ENCODE data around the gene CTF1. TPM values are rescaled to one million over a fixed set of nuclear protein-coding genes. Genes with fewer than 3 reads are reported as not detected.

The CTF1 gene
- total and polyA plus RNA-seq, 4 donors = 3.3 to 9.8 (median 5.2) TPM

DNA sequence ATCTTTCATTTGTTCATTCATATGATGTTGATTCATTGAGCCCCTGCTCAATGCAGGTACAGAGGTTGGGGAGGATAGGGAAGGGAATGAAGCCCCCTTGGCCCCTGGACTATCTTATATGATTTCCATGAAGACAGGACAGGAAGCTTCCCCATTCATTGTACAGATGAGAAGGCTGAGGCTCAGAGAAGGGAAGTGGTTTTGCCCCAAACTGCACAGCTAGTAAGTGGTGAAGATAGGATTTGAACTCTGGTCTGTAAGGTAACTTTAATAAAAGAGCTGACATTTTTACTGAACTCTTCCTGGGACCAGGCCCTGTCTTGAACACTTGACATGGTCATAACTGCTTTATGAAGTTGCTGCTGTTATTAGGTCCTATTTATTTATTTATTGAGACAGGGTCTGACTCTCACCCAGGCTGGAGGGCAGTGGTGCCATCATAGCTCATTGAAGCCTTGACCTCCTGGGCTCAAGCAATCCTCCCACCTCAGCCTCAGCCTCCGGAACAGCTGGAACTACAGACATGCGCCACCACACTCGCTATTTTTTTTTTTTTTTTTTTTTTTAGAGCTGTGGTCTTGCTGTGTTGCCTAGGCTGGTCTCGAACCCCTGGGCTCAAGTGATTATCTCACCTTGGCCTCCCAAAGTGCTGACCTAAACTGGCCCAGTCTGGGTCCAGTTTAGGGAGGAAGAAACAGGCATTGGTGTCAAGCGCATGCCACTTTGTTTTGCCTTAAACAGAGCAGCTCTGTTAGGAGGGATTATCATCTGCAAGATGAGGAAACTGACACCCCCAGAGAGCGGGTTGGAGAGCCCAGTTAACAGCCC lies 5.0 kb downstream of the CTF1 start:
- H3K4me3 ChIP-seq = peak overlapping the region; percentile 62
- no peaks in the 10 kb centered on the region for H3K27me3 ChIP-seq (ENCODE audit: control insufficient read depth in 3 of 3, insufficient read depth in 3 of 3, low read length in 2 of 3)
- H3K36me3 ChIP-seq (ENCODE audit: control insufficient read depth in 4 of 4, insufficient read depth in 4 of 4, low read length in 4 of 4) = no peaks in the 10 kb centered on the region
- no peak for ATAC-seq (ENCODE audit: insufficient read depth, low FRiP score)
- 25 to 28% methylated on average over 5 to 6 of the region's 6 CpGs for WGBS, 2 donors
- no peaks in the 10 kb centered on the region for H3K9me3 ChIP-seq (ENCODE audit: control insufficient read depth in 4 of 4, insufficient read depth in 3 of 4, low read length in 3 of 4)
- H3K9ac ChIP-seq (ENCODE audit: insufficient read depth in 1 of 2, low read length in 2 of 2) = peak overlapping the region in 1 of 2 donors; percentile 17
- H3K4me1 ChIP-seq (ENCODE audit: control insufficient read depth in 5 of 5, insufficient read depth in 5 of 5, low read length in 5 of 5) = peaks cover 0 to 12% (median 7%) of the 10 kb centered on the region in 5 donors
- TF ChIP-seq, protein P1, sequence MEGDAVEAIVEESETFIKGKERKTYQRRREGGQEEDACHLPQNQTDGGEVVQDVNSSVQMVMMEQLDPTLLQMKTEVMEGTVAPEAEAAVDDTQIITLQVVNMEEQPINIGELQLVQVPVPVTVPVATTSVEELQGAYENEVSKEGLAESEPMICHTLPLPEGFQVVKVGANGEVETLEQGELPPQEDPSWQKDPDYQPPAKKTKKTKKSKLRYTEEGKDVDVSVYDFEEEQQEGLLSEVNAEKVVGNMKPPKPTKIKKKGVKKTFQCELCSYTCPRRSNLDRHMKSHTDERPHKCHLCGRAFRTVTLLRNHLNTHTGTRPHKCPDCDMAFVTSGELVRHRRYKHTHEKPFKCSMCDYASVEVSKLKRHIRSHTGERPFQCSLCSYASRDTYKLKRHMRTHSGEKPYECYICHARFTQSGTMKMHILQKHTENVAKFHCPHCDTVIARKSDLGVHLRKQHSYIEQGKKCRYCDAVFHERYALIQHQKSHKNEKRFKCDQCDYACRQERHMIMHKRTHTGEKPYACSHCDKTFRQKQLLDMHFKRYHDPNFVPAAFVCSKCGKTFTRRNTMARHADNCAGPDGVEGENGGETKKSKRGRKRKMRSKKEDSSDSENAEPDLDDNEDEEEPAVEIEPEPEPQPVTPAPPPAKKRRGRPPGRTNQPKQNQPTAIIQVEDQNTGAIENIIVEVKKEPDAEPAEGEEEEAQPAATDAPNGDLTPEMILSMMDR (IDR thresholded peaks at IDR 0.05; ENCODE audit: control extremely low read depth, extremely low read depth) = no peak
- peak overlapping the region; percentile 90 to 94 for H3K27ac ChIP-seq (ENCODE audit: low read depth in 1 of 2, low read length in 1 of 2)
- DNase-seq = peak in 2 of 3 donors; percentile 12 to 30

DNA sequence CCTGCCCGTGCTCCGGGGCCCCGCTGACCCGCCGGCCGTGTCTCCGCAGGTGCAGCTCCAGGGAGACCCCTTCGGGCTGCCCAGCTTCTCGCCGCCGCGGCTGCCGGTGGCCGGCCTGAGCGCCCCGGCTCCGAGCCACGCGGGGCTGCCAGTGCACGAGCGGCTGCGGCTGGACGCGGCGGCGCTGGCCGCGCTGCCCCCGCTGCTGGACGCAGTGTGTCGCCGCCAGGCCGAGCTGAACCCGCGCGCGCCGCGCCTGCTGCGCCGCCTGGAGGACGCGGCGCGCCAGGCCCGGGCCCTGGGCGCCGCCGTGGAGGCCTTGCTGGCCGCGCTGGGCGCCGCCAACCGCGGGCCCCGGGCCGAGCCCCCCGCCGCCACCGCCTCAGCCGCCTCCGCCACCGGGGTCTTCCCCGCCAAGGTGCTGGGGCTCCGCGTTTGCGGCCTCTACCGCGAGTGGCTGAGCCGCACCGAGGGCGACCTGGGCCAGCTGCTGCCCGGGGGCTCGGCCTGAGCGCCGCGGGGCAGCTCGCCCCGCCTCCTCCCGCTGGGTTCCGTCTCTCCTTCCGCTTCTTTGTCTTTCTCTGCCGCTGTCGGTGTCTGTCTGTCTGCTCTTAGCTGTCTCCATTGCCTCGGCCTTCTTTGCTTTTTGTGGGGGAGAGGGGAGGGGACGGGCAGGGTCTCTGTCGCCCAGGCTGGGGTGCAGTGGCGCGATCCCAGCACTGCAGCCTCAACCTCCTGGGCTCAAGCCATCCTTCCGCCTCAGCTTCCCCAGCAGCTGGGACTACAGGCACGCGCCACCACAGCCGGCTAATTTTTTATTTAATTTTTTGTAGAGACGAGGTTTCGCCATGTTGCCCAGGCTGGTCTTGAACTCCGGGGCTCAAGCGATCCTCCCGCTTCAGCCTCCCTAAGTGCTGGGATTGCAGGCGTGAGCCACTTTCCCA lies 5.9 kb downstream of the CTF1 start:
- H3K9me3 ChIP-seq (ENCODE audit: control insufficient read depth in 4 of 4, insufficient read depth in 3 of 4, low read length in 3 of 4) = no peaks in the 10 kb centered on the region
- TF ChIP-seq, protein P1 (IDR thresholded peaks at IDR 0.05; ENCODE audit: control extremely low read depth, extremely low read depth) = no peak
- H3K4me3 ChIP-seq = peak overlapping the region; percentile 62
- peaks cover 0 to 12% (median 4%) of the 10 kb centered on the region in 5 donors for H3K4me1 ChIP-seq (ENCODE audit: control insufficient read depth in 5 of 5, insufficient read depth in 5 of 5, low read length in 5 of 5)
- peak; percentile 68 to 86 (median 80) for DNase-seq
- no peaks in the 10 kb centered on the region for H3K27me3 ChIP-seq (ENCODE audit: control insufficient read depth in 3 of 3, insufficient read depth in 3 of 3, low read length in 2 of 3)
- peak; percentile 84 for ATAC-seq (ENCODE audit: insufficient read depth, low FRiP score)
- peak overlapping the region; percentile 38 to 41 for H3K9ac ChIP-seq (ENCODE audit: insufficient read depth in 1 of 2, low read length in 2 of 2)
- WGBS, 2 donors = 5 to 6% methylated on average over 83 to 99 of the region's 99 CpGs
- H3K36me3 ChIP-seq (ENCODE audit: control insufficient read depth in 4 of 4, insufficient read depth in 4 of 4, low read length in 4 of 4) = no peaks in the 10 kb centered on the region
- H3K27ac ChIP-seq (ENCODE audit: low read depth in 1 of 2, low read length in 1 of 2) = peak overlapping the region; percentile 90 to 94

DNA sequence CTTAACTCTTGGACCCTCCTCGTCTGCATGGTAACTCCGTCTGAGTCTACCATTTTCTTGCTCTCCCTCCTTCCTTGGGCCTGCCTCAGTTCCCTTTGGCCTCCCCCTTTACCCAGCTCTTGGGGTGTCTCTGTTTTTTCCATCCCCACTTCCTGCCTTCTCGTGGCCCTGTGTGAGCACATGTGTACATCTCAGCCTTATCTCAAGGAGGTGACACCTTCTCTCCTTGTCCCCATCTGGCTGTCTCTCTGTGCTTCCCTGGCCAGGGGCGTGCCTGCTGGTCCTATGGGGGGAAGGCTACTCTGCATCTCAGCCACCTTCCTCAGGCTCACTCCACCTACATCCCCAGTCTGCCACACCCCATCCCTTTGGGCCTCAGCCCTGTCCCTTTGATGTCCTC lies 6.6 kb downstream of the CTF1 start:
- no peak overlapping the region for H3K4me3 ChIP-seq
- H3K4me1 ChIP-seq (ENCODE audit: control insufficient read depth in 5 of 5, insufficient read depth in 5 of 5, low read length in 5 of 5) = peaks cover 0 to 12% (median 3%) of the 10 kb centered on the region in 5 donors
- DNase-seq (no peak), ATAC-seq (ENCODE audit: insufficient read depth, low FRiP score) (no peak)
- no peaks in the 10 kb centered on the region for H3K27me3 ChIP-seq (ENCODE audit: control insufficient read depth in 3 of 3, insufficient read depth in 3 of 3, low read length in 2 of 3)
- TF ChIP-seq, protein P1 (IDR thresholded peaks at IDR 0.05; ENCODE audit: control extremely low read depth, extremely low read depth) = no peak
- 45 to 60% methylated on average over 4 of the region's 4 CpGs for WGBS, 2 donors
- no peaks in the 10 kb centered on the region for H3K36me3 ChIP-seq (ENCODE audit: control insufficient read depth in 4 of 4, insufficient read depth in 4 of 4, low read length in 4 of 4)
- H3K27ac ChIP-seq (ENCODE audit: low read depth in 1 of 2, low read length in 1 of 2) = peak overlapping the region; percentile 88 to 94
- no peak overlapping the region for H3K9ac ChIP-seq (ENCODE audit: insufficient read depth in 1 of 2, low read length in 2 of 2)
- H3K9me3 ChIP-seq (ENCODE audit: control insufficient read depth in 4 of 4, insufficient read depth in 3 of 4, low read length in 3 of 4) = no peaks in the 10 kb centered on the region

Measured in lung (tissue), 12 donors.